ENCODE measurements around the gene DNAJC2. TPM values are rescaled to one million over a fixed set of nuclear protein-coding genes. Genes with fewer than 3 reads are reported as not detected.
A peak's percentile ranks its signal among the peaks of the same experiment; 100 is the strongest.

The DNAJC2 gene
- total RNA-seq, 1 donor = 17.3 TPM

DNA sequence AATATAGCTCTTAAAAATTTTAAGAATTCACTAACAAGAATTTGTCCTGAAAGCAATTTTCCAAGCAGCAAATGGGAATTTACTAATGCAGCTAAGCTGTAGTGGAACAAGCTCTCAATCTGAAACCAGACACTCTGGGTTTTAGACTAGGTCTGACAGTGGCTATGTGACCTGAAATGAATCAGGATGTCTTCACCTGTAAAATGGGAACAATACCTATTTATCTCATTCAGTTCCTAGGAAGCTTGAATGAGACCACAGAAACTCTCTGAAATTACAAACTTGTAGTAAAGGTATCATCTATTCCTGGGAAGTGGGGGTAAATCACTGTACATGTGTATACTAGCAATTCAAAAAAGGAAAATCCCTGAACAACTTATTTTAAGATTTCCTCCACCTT, 1.2 kb downstream of the DNAJC2 start:
- TF ChIP-seq CTCF (IDR thresholded peaks at IDR 0.05; ENCODE audit: insufficient read depth, low read depth, low read length) = no peak
- DNase-seq (ENCODE audit: low read depth) = no peak
- peak overlapping the region; percentile 86 for H3K4me3 ChIP-seq (ENCODE audit: low read depth, low read length)

DNA sequence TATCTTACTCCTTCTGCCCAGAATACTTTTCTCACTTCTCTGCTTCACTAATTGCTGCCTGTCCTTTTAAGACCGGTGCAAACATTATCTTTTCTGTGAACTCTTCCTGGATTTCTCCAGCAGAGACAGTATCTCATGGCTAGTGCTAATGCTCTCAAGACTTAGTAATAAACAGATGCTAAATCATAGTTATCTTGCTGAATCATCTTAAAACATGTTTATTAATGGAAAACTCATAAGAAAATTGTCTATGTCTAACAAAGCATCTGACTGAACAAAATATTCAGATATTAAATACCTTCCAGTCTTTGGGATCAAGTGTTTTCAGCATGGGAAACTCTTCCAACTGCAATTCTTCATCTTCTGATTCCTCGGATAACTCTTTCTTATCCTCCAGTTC, 3.1 kb downstream of the DNAJC2 start:
- TF ChIP-seq CTCF (IDR thresholded peaks at IDR 0.05; ENCODE audit: insufficient read depth, low read depth, low read length) = no peak
- peak; percentile 7 for DNase-seq (ENCODE audit: low read depth)
- H3K4me3 ChIP-seq (ENCODE audit: low read depth, low read length) = no peak overlapping the region

DNA sequence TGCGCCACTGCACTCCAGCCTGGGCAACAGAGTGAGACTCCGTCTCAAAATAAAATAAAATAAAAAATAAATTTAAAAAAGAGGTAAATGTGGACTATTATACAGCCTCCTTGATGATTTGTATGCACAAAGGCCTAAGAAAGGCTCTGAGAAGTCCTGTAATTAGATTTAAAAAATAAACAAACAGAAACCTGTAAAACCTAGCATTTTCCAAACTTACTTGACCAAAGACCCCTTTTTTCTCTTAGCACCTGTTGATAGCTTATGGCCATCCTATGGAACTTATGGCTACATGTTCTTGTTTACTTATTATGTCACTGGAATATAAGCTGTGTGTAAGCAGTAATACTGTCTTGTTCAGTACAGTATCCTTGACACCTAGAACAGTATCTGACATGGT, 5.7 kb downstream of the DNAJC2 start:
- TF ChIP-seq CTCF (IDR thresholded peaks at IDR 0.05; ENCODE audit: insufficient read depth, low read depth, low read length) = no peak
- no peak overlapping the region for H3K4me3 ChIP-seq (ENCODE audit: low read depth, low read length)
- no peak for DNase-seq (ENCODE audit: low read depth)

DNA sequence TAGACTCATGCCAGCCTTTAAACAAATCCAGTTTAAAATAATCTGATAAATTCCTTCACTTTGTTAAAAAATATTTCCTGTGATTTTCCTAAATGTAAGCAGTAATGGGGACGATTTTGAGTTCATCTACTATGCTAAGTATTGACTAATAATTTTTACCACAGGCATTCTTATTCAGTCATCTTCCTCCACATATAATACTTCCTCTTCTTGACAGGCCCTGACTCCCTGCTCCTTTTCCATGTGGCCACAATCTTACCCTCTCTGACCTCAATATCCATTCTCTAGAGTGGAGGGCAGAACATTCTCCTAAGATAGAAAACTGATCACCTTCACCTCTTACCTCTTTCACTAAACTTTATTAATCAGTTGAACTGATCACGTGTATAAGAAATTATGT, 7.8 kb downstream of the DNAJC2 start:
- no peak for DNase-seq (ENCODE audit: low read depth)
- no peak for TF ChIP-seq CTCF (IDR thresholded peaks at IDR 0.05; ENCODE audit: insufficient read depth, low read depth, low read length)

GRCh38 chr7:103325744-103326143, 18.8 kb downstream of the DNAJC2 start:
- no peak for TF ChIP-seq CTCF (IDR thresholded peaks at IDR 0.05; ENCODE audit: insufficient read depth, low read depth, low read length)

More for the DNA sequence above, 7.8 kb downstream of the DNAJC2 start:
- H3K4me3 ChIP-seq (ENCODE audit: low read depth, low read length) = no peak overlapping the region

GRCh38 chr7:103317009-103317408, 27.6 kb downstream of the DNAJC2 start:
- DNase-seq (ENCODE audit: low read depth) = no peak
- TF ChIP-seq CTCF (IDR thresholded peaks at IDR 0.05; ENCODE audit: insufficient read depth, low read depth, low read length) = no peak
- H3K4me3 ChIP-seq (ENCODE audit: low read depth, low read length) = no peak overlapping the region

More at GRCh38 chr7:103325744-103326143, 18.8 kb downstream of the DNAJC2 start:
- H3K4me3 ChIP-seq (ENCODE audit: low read depth, low read length) = no peak overlapping the region
- no peak for DNase-seq (ENCODE audit: low read depth)

GRCh38 chr7:103316380-103316941, 28.1 kb downstream of the DNAJC2 start:
- no peak overlapping the region for H3K4me3 ChIP-seq (ENCODE audit: low read depth, low read length)
- TF ChIP-seq CTCF (IDR thresholded peaks at IDR 0.05; ENCODE audit: insufficient read depth, low read depth, low read length) = no peak
- no peak for DNase-seq (ENCODE audit: low read depth)
